Omental fat pad (tissue), 4 donors: ENCODE results near the gene AGBL4. TPM values are rescaled to one million over a fixed set of nuclear protein-coding genes. Genes with fewer than 3 reads are reported as not detected.

Experiments used
- ATAC-seq: fragments of 150-250 bp; one replicate; pipeline ENCODE4 v1.9.1; 2016; ENCODE audit warnings: mild to moderate bottlenecking, moderate library complexity; ENCODE audit not compliant: low FRiP score
- DNase-seq: peaks from one replicate; pipeline ENCODE4 v3.0.0-alpha.2; 2019; ENCODE audit warnings: low spot score
- total RNA-seq, 4 donors: library from RNA; depleted of rRNA; stranded (reverse); fragments of >200 nt; gene quantifications; one replicate each; pipeline ENCODE4 v1.1.0, GENCODE V29; 2016
- TF ChIP-seq, protein P1 (sequence below), 3 donors: fragments of 450-650 bp; IDR thresholded peaks; one replicate each; pipeline ENCODE4 v1.5.1; 2016 to 2017; ENCODE audit warnings: antibody characterized with exemption in 3 of 3, mild to moderate bottlenecking in 3 of 3, moderate library complexity in 2 of 3

AGBL4 gene
- total RNA-seq, 4 donors from 2014 or later: 0.31 to 1.1 (median 0.50) TPM

DNA sequence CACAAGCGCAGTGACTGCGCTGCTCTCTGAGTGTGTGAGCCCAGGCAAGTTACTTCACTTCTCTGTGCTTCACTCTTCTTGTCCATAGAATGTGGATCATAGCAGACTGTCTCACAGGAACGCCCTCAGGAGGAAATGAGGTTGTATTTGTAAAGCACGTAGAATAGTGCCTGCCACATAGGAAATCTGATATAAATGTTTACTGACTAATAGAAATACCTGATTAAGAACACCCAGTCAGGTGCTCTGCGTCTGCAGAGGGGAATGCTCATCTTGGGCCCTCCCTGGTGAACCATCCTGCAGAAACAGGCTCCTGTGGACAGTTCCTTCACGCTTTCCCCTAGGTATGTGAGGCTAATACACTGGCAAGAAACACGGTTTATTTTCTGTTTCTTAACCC lies 1347.4 kb downstream of the AGBL4 start:
- TF ChIP-seq, protein P1, sequence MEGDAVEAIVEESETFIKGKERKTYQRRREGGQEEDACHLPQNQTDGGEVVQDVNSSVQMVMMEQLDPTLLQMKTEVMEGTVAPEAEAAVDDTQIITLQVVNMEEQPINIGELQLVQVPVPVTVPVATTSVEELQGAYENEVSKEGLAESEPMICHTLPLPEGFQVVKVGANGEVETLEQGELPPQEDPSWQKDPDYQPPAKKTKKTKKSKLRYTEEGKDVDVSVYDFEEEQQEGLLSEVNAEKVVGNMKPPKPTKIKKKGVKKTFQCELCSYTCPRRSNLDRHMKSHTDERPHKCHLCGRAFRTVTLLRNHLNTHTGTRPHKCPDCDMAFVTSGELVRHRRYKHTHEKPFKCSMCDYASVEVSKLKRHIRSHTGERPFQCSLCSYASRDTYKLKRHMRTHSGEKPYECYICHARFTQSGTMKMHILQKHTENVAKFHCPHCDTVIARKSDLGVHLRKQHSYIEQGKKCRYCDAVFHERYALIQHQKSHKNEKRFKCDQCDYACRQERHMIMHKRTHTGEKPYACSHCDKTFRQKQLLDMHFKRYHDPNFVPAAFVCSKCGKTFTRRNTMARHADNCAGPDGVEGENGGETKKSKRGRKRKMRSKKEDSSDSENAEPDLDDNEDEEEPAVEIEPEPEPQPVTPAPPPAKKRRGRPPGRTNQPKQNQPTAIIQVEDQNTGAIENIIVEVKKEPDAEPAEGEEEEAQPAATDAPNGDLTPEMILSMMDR (IDR thresholded peaks at IDR 0.05): no peak
- ATAC-seq: no peak

DNA sequence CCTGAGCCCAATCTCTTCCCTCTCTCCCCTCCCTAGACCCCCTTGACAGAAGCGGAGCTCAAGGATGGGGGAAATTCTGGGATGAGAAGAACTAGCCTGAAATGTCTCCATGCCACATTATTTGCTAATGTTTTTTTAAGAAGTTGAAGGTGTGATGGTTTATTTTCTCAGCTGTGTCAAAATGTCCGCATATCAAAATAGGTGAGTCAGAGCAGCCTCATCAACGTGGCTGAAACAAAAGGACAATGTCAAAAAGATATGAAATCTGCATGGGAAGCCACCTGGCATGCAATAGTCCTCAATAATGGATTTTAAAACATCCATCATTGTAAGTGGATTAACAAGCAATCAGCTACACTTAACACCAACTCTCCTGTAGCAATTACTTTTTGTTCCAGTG lies 1348.5 kb downstream of the AGBL4 start:
- DNase-seq: no peak
- ATAC-seq: no peak
- TF ChIP-seq, protein P1 (IDR thresholded peaks at IDR 0.05): no peak

More for the DNA sequence above, 1347.4 kb downstream of the AGBL4 start:
- DNase-seq: no peak

DNA sequence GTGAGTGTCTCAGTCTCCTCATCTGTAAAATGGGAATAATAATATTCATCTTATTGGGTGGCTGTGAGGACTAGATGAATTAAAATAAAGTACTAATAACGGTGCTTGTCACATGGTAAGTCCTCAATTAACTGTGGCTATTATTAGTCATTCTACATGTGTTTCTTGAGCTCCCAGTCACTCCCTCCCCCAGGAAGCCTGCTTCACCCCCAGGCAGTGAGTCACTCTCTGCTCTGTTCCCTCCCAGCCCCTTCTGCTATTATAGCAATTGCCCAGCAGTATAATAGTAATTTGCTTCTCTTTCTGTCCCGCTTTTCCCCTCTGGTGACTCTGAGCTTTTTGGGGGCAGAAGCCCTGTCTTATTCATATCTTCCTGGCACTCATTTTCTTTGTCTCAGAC lies 1349.1 kb downstream of the AGBL4 start:
- TF ChIP-seq, protein P1 (IDR thresholded peaks at IDR 0.05): no peak
- DNase-seq (no peak), ATAC-seq (no peak)

DNA sequence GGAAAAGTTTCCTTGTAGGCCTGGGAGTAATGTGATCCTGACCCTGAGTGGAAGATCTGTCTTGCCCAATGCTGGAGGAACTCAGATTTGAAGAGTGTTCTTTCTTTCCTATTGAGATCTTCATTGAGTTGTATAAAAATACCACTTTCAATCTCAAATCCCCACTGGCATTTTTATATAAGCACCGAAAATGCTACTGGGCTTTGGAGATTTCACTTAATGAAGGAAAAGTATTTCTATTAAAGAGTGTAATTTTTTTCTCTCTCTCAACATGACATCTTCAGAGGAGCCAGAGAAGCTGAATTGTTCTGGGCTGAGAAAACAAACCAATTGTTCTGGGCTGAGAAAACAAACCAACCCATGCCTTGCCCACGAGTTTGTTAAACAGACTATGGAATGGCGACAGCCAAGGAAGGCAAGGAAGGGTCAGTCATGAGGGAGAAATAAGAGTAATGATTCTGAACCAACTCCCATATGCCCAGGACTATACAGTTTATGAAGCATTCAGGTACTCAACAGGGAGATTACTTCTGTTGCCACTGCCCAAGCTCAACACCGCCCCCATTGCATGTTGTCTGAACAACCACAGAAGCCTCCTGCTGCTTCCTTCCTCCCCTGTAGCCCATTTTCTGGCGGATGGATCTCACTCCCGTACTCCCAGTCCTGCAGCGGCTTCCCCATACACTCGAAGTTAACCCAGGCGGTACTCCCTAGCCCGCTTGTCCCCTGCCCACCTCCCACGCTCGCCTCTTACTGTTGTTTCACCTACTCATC lies 1350.2 kb downstream of the AGBL4 start:
- ATAC-seq: no peak
- TF ChIP-seq, protein P1 (IDR thresholded peaks at IDR 0.05): no peak
- DNase-seq: no peak

DNA sequence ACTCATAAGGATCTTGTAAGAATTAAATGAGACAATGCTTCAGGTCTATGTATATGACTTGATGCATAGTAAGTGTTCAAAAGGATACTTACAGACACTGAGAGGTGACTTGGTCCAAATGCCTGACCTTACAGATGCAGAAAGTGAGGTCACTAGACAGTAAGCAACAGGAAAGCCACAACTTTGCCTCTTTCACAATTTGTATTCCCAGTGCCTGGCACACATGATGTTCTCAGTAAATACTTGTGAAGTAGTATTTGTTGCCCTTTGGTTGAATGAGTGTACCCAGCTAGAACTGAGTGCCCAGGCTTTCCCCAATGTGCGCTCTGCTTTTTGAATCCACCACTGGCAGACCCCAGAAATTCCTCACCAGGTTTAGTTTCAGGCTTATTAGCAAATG lies 1352.2 kb downstream of the AGBL4 start:
- DNase-seq (no peak), ATAC-seq (no peak)
- TF ChIP-seq, protein P1 (IDR thresholded peaks at IDR 0.05): no peak

DNA sequence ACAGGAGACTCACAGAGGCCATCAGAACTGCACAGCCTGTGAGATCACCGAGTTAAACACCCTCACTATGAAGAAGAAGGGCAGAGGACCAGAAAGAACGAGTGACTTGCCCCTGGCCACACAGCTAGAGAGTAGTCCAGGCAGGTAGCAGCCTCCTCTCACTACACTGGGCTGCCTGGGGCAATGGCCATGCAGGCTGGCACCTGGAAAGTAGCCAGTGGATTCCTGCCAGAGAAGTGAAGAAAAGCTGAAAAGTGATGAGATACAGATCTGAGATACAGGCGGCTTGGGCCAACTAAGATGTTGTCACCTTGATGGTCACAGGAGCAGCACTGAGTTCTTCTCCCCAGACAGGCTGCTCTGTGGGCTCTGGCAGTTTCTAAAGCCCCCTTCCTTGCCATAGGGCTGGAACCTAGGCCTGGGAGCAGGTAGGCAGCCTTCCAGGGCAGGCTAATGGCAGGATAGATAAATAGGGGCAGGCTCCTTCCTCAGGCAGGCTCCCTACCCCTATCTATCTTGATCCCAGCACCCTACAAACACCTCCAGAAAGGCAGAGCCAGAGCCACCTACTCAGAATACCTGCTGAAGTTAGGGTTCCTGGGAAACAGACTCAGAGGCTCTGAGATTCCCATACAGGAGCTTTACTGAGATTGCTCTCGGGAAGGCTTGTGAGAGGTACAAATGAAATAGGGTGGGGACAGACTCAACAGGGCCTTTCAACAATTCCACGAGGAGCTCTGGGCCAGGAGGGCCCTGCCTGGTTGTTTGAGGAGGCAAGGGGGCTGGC lies 1353.3 kb downstream of the AGBL4 start:
- DNase-seq: no peak
- no peak for ATAC-seq
- TF ChIP-seq, protein P1 (IDR thresholded peaks at IDR 0.05): no peak
